A673 (cell line): ENCODE data around the gene FNIP1.

Experiments used
- EZH2 ChIP-seq: fragments of 200-600 bp; sonication (generic); IDR thresholded peaks from 2 replicates; pipeline ENCODE4 v1.6.1; 2017; ENCODE audit warnings: borderline replicate concordance, low read depth, mild to moderate bottlenecking, mixed read lengths, antibody characterized with exemption, low read length; ENCODE audit not compliant: poor library complexity, severe bottlenecking
- TF ChIP-seq, protein P1 (sequence below): fragments of 300-800, 200-600 bp; sonication (generic); conservative IDR thresholded peaks from 2 replicates; pipeline ENCODE4 v1.5.1; 2017; ENCODE audit warnings: low read depth, mild to moderate bottlenecking, antibody characterized with exemption, low read length, moderate library complexity, mixed read lengths

DNA sequence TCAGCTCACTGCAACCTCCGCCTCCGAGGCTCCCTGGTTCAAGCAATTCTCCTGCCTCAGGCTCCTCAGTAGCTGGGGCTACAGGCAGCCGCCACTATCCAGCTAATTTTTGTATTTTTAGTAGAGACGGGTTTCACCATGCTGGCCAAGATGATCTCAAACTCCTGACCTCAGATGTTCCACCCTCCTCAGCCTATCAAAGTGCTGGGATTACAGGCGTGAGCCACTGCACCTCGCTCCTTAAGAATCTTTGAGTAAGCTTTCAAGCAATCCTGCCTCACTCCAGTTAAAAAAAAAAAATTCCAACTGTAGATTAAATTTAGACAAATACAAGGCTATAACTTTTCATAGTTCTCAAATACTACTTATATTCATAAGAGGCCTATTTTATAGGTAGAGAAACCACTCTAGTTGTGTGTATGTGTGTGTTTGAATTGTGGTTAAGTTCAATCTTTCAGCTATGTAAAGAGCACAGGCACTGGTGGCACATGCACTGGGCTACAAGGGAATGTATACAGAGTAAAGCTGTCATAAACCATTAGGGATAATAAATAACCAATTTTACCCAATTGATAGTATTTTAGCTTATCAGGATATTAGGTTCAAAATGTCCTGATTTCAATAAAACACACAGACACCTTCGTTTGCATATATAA, 111.2 kb downstream of the FNIP1 start:
- TF ChIP-seq, protein P1, sequence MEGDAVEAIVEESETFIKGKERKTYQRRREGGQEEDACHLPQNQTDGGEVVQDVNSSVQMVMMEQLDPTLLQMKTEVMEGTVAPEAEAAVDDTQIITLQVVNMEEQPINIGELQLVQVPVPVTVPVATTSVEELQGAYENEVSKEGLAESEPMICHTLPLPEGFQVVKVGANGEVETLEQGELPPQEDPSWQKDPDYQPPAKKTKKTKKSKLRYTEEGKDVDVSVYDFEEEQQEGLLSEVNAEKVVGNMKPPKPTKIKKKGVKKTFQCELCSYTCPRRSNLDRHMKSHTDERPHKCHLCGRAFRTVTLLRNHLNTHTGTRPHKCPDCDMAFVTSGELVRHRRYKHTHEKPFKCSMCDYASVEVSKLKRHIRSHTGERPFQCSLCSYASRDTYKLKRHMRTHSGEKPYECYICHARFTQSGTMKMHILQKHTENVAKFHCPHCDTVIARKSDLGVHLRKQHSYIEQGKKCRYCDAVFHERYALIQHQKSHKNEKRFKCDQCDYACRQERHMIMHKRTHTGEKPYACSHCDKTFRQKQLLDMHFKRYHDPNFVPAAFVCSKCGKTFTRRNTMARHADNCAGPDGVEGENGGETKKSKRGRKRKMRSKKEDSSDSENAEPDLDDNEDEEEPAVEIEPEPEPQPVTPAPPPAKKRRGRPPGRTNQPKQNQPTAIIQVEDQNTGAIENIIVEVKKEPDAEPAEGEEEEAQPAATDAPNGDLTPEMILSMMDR = no peak
- TF ChIP-seq EZH2 = no peak
